CD4-positive, alpha-beta T cell treated with Interleukin-17A for 1 hour (primary cell): ENCODE measurements around the gene EEPD1.
"Not testable (repeated sequence)": the region's sequence is repeated elsewhere in the genome, so short reads cannot be mapped to it uniquely, and the experiment has no call there.

Source experiments
- DNase-seq: peaks from one replicate; pipeline ENCODE4 v3.0.0-alpha.2; 2020

Gene EEPD1

GRCh38 chr7:36217961-36218284 is 64.9 kb downstream of the EEPD1 start:
- DNase-seq = no peak

- no peak for DNase-seq
Measured at GRCh38 chr7:36219429-36219828, 66.4 kb downstream of the EEPD1 start.

GRCh38 chr7:36223851-36224250 is 70.8 kb downstream of the EEPD1 start:
- no peak for DNase-seq

GRCh38 chr7:36224934-36225858 is 72.1 kb downstream of the EEPD1 start:
- DNase-seq = no peak

- DNase-seq = no peak
Measured at GRCh38 chr7:36226151-36226550, 73.1 kb downstream of the EEPD1 start.

GRCh38 chr7:36227223-36227622 is 74.2 kb downstream of the EEPD1 start:
- no peak for DNase-seq

GRCh38 chr7:36228039-36228438 is 75.0 kb downstream of the EEPD1 start:
- no peak for DNase-seq

- DNase-seq = no peak
Measured at GRCh38 chr7:36231406-36231805, 78.4 kb downstream of the EEPD1 start.

- no peak for DNase-seq
Measured at GRCh38 chr7:36232555-36232954, 79.5 kb downstream of the EEPD1 start.

- DNase-seq = no peak
Measured at GRCh38 chr7:36232971-36233550, 80.0 kb downstream of the EEPD1 start.

GRCh38 chr7:36236073-36236472 is 83.0 kb downstream of the EEPD1 start:
- DNase-seq = no peak

GRCh38 chr7:36238138-36238537 is 85.1 kb downstream of the EEPD1 start:
- DNase-seq = no peak

GRCh38 chr7:36243356-36243755 is 90.3 kb downstream of the EEPD1 start:
- DNase-seq = not testable (repeated sequence)

- not testable (repeated sequence) for DNase-seq
Measured at GRCh38 chr7:36244001-36244400, 90.9 kb downstream of the EEPD1 start.

GRCh38 chr7:36244429-36244828 is 91.4 kb downstream of the EEPD1 start:
- DNase-seq = no peak

- DNase-seq = no peak
Measured at GRCh38 chr7:36245684-36246299, 92.7 kb downstream of the EEPD1 start.

GRCh38 chr7:36249091-36249490 is 96.0 kb downstream of the EEPD1 start:
- DNase-seq = no peak

- DNase-seq = no peak
Measured at GRCh38 chr7:36253699-36254098, 100.6 kb downstream of the EEPD1 start.

GRCh38 chr7:36258510-36259259 is 105.6 kb downstream of the EEPD1 start:
- DNase-seq = not testable (repeated sequence)

- DNase-seq = no peak
Measured at GRCh38 chr7:36260481-36260880, 107.4 kb downstream of the EEPD1 start.

GRCh38 chr7:36261019-36261754 is 108.1 kb downstream of the EEPD1 start:
- DNase-seq = no peak

GRCh38 chr7:36262309-36263094 is 109.4 kb downstream of the EEPD1 start:
- DNase-seq = no peak
